GM12892 (cell line): ENCODE data around the gene HSF2BP.
"Not testable (repeated sequence)": the region's sequence is repeated elsewhere in the genome, so short reads cannot be mapped to it uniquely, and the experiment has no call there.

Experiments
- POLR2A ChIP-seq: IDR thresholded peaks from 2 replicates; pipeline ENCODE4 v1.6.1; 2011; ENCODE audit warnings: low read depth, low read length, control low read depth
- POLR2AphosphoS5 ChIP-seq: IDR thresholded peaks from 2 replicates; pipeline ENCODE4 v1.6.1; 2011; ENCODE audit warnings: low read depth, low read length, control low read depth
- TAF1 ChIP-seq: IDR thresholded peaks from 2 replicates; pipeline ENCODE4 v1.6.1; 2011; ENCODE audit warnings: low read depth, mild to moderate bottlenecking, control low read depth, low read length, borderline replicate concordance

- TF ChIP-seq POLR2AphosphoS5, TAF1, POLR2A: not testable (repeated sequence)
These were observed 174.3 kb downstream of the HSF2BP start for GRCh38 chr21:43485016-43485415.
